NCI-H524 (cell line): Measurements from ENCODE around the gene ZNF786.
"Not testable (repeated sequence)": the region's sequence is repeated elsewhere in the genome, so short reads cannot be mapped to it uniquely, and the experiment has no call there.

ENCODE experiments used
- DNase-seq, 2 experiments: peaks; one replicate each; lab custom pipeline; 2025; lab: John Stamatoyannopoulos, UW

The ZNF786 gene, protein sequence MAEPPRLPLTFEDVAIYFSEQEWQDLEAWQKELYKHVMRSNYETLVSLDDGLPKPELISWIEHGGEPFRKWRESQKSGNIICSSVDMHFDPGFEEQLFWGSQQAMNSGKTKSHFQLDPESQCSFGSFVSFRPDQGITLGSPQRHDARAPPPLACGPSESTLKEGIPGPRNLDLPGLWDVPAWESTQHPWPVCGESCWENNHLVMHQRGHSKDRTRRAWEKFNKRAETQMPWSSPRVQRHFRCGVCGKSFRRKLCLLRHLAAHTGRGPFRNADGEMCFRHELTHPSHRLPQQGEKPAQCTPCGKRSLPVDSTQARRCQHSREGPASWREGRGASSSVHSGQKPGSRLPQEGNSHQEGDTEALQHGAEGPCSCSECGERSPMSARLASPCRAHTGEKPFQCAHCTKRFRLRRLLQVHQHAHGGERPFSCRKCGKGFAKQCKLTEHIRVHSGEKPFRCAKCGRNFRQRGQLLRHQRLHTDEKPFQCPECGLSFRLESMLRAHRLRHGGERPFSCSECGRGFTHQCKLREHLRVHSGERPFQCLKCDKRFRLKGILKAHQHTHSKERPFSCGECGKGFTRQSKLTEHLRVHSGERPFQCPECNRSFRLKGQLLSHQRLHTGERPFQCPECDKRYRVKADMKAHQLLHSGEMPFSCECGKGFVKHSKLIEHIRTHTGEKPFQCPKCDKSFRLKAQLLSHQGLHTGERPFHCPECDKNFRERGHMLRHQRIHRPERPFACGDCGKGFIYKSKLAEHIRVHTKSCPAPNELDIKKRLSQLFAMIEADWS

DNA sequence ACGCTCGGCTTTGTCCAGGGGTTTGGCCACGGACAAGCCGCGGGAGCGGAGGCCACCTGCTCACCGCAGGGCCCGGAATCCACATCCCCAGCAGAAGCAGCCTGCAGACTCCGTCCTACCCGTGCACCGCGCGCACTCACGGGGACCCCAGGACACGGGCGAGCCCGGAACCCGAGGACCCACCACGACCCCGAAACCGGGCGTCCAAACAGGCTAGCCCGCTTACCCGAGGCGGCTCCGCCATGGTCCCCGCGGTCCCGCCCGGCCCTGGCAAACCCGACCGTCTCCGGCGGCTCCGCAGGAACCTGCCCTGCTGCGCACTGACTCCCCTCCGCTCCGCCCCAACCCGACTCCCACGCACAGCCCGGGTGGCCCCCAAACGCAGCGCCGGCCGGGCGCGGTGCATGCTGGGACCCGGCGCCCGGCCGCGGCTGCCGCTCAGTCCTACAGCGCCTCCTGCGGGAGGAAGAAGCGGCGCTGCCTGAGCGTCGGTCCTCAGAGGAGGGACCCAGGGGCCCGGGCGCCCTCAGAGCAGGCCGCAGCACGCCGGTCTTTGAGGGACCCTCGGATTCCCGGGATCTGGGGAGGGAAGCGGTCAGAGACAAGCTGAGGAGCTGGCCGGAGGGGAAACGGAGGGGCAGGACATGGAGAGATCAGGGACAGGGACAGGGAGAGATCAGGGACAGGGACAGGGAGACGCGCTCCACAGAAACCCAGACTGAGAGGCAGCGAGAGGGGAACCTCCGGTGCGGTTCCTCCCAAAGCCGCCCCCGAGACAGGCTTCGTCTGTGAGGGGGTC is at the start of gene ZNF786:
Gene ZNF786, minus strand, starts transcription at position 322 of the 799 bp plus-strand sequence. Its CDS starts 78 bp downstream, at position 244.
- peak; percentile 73 to 86 for DNase-seq

DNA sequence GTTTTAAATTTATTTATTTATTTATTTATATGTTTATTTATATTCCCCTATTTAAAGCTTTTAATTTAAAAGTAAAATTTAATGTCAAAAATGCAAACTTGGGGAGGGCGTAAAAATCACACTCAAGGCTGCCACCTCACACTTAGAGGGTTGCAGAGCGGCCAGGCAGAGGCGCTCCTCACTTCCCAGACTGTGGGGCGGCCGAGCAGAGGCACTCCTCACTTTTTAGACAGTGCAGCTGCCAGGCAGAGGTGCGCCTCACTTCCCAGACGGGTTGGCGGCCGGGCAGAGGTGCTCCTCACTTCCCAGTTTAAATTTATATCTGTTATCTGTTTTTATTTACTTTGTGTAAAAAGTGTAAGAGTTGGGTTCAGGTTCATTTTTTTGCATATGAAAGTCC is 45.6 kb upstream of the ZNF786 start:
- DNase-seq: no peak

DNA sequence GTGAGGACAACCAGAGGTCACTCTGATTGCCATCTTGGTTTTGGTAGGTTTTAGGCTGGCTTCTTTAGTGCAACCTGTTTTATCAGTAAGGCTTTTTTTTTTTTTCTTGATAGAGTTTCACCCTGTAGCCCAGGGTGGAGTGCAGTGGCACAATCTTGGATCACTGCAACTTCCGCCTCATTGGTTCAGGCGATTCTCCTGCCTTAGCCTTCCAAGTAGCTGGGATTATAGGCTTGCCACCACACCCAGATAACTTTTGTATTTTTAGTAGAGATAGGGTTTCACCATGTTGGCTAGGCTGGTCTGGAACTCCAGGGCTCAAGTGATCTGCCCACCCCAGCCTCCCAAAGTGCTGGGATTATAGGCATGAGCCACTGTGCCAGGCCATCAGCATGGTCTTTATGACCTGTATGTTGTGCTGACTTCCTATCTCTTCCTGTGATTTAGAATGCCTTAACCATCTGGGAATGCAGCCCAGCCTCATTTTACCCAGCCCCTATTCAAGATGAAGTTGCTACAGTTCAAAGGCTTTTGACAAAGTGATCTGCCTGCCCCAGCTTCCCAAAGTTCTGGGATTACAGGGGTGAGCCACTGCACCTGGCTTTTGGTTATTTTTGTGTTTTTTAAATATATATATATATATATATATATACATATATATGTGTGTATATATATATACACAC is 42.7 kb upstream of the ZNF786 start:
- DNase-seq: no peak

DNA sequence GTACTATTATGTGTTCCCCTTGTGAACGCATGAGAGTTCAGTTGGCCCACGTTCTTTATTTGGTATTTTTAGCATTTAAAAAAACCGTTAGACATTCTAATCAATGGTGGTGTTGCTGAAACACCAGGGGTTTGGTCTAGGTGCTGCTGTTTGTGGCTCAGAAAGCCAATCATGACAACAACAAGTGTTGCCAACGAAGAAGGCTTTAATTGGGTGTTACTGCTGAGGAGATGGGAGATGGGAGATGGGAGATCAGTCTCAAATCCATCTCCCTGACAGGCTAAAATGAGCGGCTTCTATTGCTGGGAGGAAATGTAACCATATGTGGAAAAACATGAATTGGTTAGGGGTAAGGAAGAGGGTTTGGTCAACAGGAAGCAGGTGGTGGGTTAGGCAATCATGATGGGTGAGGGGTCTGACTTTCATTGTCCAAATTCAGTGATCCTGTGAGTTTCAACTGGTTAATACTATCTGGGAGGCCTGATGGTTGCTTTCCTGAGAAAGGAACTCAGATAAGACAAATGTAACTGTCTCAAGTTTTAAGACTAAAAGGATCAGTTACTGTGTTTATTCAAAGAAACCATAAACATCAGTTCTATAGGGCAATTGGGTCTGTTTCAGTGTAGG is 40.2 kb upstream of the ZNF786 start:
- no peak for DNase-seq

DNA sequence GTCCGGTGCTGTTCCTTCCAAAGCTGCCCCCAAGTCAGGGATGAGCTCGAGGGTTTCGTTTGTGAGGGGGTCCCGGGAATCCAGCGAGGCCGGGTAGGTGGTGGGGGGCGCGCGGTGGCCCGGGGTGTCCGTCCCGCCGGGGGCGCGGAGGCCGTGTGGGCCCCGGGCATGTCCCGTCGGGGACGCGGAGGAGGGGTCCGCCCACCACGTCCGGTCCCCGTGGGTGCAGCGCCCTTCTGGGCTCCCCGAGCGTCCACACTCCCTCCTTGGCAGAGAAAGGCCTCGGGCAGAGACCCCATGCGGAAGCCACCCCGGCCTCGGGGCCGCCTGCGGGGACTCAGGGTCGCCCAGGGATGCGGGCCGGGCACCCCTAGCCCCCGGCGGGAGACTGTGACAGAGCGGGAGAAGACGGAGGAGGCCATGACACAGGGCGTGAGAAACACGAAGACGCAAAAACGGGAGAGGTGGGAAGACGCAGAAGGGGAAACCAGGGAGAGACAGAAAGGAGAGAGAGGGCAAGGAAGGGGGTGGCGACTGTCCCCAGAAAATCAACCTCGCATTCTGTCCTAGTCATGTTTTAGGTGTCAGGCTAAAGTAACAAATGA is 36.2 kb upstream of the ZNF786 start:
- DNase-seq: peak; percentile 27 to 56

DNA sequence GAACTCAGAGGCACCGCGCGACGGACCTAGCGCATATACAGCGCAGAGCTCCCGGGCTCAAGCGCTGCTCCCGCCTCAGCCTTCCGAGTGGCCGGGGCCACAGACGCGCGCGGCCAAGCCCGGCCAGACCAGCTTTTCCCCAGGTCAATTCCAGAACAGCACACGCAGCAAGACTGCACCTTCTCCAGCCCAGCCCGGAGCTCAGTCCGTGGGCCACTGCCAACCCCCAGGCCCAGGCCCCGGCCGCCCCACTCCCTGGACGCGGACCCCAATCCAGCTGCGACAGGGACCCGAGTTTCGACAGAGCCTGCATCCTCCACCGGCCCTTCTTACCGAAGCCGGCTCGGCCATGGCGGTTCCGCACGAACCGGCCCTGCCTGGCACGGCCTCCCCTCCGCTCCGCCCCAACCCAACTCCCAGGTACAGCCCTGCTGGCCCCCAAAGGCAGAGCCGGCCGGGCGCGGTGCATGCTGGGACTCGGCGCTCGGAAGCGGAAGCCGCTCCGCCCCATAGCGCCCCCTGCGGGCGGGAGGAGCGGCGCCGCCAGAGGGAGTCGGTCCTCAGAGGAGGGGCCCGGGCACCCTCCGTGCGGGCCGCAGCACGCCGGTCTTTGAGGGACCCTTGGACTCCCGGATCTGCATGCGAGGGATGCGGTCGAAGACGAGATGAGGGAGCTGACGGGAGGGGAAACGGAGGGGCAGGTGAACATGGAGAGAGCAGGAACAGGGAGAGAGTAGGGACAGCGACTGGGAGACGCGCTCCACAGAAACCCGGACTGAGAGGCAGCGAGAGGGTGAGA is 35.5 kb upstream of the ZNF786 start, which contains the start of gene ZNF425:
Gene ZNF425, minus strand, starts transcription at position 462 of the 799 bp plus-strand sequence. Its CDS starts 111 bp downstream, at position 351.
- peak; percentile 87 to 90 for DNase-seq

DNA sequence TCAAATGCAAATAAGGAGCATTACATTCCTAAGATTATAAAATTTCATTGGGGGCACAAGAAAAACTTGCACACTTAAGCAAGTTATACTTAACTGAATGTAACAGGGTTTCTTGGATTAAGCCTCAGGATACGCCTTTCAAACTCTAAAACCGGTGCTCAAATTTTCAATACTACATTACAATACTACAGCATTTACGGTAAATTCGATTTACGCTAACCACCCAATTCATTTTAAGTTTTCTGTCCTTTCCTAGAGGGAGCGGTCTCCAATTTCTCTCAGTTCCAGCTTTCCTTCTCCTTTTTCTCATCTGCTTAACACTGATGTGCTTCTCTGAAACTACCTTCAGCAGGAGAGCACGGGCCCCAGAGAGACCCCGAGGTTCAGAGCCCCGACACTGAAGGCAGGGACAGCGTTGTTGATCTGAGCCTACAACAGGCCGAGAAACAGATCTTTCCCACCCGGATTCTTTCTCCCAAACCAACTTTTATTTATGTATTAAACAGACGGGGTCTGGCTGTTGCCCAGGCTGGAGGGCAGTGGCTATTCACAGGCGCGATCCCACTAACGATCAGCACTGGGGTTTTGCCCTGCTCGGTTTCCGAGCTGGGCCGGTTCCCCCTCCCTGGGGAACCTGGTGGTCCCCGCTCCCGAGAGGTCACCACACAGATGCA is 34.8 kb upstream of the ZNF786 start:
- no peak for DNase-seq

DNA sequence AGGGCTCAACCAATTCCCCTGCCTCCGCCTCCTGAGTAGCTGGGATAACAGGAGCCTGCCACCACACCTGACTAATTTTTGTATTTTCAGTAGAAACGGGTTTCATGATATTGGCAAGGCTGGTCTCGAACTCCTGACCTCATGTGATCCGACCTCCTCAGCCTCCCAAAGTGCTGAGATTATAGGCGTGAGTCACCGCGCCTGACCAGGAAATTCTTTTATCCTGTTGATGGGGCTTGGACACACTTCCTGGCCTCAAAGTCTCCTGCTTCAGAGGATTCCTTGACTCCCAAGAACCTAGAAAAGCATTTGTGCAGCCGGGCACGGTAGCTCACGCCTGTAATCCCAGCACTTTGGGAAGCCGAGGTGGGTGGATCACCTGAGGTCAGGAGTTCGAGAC is 19.5 kb upstream of the ZNF786 start:
- no peak for DNase-seq

DNA sequence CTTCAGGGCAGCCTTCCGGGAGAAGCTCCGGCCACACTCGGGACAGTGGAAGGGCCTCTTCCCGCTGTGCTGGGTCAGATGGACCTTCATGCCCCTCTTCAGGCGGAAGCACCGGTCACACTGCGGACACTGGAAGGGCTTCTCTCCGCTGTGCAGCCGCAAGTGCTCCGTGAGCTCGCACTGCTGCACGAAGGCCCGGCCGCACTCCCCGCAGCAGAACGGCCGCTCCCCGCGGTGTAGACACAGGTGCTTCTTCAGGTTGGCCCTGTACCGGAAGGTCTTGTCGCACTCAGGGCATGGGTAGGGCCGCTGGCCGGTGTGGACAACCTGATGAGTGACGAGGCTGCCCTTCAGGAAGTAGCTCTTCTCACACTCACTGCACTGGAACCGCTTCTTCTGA is 14.2 kb upstream of the ZNF786 start:
- DNase-seq: no peak

DNA sequence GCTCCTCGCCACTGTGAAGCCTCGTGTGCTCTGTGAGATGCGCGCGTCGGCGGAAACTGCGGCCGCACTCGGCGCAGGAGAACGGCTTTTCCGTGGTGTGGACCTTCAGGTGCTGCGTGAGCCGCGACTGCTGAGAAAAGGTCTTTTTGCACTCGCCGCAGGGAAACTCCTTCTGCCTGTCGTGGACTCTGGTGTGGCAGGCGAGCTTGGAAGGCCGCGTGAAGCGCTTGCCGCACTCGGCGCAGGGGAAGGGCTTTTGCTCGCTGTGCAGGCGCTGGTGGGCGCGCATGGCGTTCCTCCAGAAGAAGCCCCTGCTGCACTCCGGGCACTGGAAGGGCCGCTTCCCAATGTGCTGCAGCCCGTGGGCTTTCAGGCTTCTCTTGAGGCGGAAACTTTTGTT is 13.7 kb upstream of the ZNF786 start:
- no peak for DNase-seq

DNA sequence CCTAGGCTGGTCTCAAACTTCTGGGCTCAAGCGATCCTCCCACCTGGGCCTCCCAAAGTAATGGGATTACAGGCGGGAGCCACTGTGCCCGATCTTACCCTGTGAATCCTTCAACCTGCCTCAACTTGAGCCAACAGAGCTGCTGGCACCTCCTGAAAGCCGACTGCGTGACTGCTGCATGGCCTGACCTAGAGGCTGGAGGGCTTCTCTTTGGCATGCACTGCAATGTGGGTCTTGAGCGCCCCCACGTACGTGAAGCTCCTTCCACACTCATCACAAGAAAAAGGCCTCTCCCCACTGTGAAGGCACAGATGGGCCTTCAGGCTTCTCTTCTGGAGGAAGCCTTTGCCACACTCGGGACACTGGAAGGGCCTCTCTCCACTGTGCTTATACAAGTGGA is 12.9 kb upstream of the ZNF786 start:
- DNase-seq: no peak

DNA sequence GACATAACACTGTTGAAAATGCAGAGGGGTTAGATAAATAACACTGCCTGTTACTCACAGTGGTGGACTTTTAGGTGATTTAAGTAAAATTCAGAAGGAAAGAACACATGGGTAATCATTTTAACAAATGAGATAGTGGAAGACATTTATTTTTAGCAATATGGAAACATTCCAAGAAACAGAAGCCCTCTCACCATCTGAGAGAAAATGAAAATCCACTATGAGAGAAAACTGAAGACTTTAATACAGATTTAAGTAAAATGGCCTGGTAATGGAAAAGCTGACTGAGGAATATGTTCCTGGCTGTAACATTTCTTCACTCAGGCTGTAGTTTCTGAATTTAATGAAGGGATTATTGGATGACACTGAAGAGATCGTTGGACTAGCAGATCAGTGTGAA is 12.1 kb upstream of the ZNF786 start:
- DNase-seq: no peak

DNA sequence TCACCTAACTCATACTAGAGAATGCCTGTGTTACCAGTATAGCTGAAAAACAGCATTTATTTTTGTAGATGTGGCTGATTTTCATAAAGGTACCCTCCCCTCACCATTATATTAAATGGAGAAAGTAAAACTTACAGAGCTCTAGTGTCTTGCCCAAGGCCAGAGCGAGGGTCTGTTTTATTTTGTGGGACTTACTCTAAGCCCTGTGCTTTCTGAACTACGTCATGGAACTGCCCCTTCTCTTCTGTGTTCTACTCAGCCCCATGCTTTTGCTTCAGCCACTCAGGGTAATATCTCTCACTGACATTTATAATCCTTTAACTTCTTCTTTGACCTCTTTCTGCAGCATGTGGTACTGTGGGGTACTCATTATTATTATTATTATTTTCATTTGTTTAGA is 10.3 kb upstream of the ZNF786 start:
- DNase-seq: no peak

DNA sequence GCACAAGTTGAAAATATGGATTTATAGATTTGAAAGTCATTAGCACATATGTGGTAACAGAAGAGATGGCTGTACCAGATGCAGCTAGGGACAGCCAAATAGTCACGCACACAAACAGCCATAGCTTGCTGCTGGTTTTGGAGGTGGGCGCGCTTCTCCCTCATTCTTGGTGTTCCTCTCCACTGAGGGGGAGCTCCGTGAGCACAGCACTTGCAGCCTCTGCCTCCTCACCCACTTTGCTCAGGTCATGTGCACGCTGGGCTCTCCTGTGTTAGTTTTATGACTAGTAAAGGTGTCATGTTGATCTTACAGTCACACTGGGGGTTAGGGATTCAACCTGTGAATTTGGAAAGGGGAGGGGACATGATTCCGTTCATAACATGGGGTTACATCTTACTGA is 8.5 kb upstream of the ZNF786 start:
- no peak for DNase-seq

DNA sequence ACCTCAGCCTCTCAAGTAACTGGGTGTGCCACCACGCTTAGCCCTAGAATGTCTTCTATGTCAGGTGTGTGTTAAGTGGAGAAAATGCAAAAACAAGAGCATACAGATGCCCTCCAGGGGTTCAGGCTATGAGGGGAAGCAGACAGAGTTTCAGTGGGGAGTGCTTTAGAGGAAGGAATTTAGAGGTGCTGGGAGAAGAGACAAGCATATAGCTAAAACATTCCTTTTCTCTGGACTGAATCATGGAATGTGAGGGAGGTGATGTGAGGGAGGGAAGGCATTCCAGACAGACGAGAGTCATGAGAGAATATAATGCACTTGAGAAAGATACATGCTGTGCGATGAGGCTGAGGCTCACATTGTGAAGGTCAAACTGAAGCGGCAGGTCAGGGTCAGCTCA is 6.6 kb upstream of the ZNF786 start:
- no peak for DNase-seq

DNA sequence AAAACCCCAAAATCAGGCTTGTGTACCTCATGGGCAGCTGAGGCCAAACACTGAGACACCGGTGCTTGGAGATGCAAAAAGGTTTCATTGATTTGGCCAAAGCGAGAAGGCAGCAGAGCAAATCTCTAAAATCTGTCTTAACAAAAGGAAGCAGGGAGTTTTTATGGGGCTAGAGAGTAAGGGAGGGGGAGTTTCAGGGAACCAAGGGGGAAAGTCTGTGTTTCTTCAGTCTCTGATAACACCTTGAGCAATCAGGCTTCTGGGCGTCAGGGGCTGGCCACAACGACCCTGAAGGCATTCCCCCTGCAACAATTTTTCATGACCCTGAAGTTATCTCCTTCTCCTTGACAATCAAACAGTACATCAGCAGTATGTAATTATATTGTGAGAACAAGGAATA is 2.7 kb upstream of the ZNF786 start:
- no peak for DNase-seq

DNA sequence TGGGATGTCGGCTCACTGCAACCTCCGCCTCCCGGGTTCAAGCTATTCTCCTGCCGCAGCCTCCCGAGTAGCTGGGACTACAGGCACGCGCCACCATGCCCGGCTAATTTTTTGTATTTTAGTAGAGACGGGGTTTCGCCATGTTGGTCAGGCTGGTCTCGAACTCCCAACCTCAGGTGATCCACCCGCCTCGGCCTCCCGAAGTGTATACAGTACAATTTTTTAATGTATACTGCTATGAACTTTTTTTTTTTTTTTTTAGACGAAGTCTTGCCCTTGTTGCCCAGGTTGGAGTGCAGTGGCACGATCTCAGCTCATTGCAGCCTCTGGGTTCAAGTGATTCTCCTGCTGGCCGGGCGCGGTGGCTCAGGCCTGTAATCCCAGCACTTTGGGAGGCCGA is 1.7 kb upstream of the ZNF786 start:
- DNase-seq: not testable (repeated sequence)

DNA sequence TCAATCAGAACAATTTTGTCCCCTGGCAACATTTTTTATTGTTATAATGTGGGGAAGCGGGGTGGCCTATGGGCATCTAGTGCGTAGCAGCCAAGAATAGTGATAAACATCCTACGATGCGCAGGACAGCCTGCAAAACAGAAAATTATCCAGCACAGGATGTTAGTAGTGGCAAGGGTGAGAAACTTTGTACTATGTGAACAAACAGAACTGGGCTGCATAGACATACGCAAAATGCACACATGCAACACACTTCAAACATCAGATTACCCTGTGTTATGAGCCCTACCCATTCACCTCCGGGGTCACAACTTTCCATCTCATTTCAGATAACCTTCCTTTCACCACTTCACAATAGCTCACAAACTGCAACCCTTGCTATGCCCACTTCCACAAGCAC is 3.1 kb downstream of the ZNF786 start:
- DNase-seq: no peak

DNA sequence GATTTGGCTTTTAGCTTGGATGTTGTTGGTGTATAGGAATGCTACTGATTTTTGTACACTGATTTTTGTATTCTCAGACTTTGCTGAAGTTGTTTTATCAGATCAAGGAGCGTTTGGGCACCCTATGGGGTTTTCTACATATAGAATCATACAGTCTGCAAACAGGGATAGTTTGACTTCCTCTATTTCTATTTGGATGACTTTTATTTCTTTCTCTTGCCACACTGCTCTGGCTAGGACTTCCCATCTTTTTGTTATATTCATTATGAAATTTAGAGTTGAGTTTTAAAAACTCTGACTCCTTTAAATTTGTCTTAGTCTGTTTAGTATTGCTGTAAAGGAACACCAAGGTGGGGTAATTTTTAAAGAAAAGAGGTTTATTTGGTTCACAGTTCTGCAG is 4.7 kb downstream of the ZNF786 start:
- no peak for DNase-seq

DNA sequence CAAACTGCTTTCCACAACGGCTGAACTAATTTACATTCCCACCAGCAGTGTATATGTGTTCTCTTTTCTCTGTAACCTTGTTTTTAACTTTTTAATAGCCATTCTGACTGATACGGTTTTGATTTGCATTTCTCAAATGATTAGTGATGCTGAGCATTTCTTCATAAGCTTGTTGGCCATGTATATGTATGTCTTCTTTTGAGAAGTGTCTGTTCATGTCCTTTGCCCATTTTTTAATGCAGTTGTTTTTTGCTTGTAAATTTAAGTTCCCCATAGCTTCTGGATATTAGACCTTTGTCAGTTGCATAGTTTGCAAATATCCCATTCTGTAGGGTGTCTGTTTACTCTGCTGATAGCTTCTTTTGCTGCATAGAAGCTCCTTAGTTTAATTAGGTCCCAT is 6.1 kb downstream of the ZNF786 start:
- DNase-seq: no peak
